ENCODE results near the gene CBLL1. TPM values are rescaled to one million over a fixed set of nuclear protein-coding genes. Genes with fewer than 3 reads are reported as not detected.

The CBLL1 gene
- total and polyA plus RNA-seq, 3 donors from 2014 or later: 29.2 to 58.1 (median 42.6) TPM

DNA sequence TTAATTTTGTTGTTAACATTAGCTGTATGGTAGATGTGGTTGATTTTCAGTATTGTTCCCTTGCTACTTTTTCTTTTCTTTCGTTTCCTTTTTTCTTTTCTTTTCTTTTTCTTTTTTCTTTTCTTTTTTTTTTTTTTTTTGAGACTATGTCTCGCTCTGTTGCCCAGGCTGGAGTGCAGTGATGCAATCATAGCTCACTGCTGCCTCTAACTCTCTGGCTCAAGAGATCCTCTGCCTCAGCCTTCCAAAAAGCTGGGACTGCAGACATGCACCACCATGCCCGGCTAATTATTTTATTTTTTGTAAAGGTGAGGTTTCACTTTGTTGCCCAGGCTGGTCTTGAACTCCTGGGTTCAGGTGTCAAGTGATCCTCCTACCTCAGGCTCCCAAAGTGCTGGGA is 44.7 kb downstream of the CBLL1 start:
- WGBS, 2 donors: 78 to 85% methylated on average over 3 of the region's 3 CpGs
- H3K27ac ChIP-seq: no peak overlapping the region
- H3K27me3 ChIP-seq: no peaks in the 10 kb centered on the region
- H3K4me1 ChIP-seq: no peaks in the 10 kb centered on the region
- no peaks in the 10 kb centered on the region for H3K36me3 ChIP-seq (ENCODE audit: low read depth, missing control alignments)
- no peak for TF ChIP-seq POLR2A (IDR thresholded peaks at IDR 0.05)
- TF ChIP-seq, protein P1, sequence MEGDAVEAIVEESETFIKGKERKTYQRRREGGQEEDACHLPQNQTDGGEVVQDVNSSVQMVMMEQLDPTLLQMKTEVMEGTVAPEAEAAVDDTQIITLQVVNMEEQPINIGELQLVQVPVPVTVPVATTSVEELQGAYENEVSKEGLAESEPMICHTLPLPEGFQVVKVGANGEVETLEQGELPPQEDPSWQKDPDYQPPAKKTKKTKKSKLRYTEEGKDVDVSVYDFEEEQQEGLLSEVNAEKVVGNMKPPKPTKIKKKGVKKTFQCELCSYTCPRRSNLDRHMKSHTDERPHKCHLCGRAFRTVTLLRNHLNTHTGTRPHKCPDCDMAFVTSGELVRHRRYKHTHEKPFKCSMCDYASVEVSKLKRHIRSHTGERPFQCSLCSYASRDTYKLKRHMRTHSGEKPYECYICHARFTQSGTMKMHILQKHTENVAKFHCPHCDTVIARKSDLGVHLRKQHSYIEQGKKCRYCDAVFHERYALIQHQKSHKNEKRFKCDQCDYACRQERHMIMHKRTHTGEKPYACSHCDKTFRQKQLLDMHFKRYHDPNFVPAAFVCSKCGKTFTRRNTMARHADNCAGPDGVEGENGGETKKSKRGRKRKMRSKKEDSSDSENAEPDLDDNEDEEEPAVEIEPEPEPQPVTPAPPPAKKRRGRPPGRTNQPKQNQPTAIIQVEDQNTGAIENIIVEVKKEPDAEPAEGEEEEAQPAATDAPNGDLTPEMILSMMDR (IDR thresholded peaks at IDR 0.05): no peak
- H3K4me3 ChIP-seq: no peak overlapping the region
- H3K9me3 ChIP-seq: no peaks in the 10 kb centered on the region
- intact Hi-C loops (cut with DNase I; ENCODE audit: low total_unique reads): no loop called here
- no peak for DNase-seq

DNA sequence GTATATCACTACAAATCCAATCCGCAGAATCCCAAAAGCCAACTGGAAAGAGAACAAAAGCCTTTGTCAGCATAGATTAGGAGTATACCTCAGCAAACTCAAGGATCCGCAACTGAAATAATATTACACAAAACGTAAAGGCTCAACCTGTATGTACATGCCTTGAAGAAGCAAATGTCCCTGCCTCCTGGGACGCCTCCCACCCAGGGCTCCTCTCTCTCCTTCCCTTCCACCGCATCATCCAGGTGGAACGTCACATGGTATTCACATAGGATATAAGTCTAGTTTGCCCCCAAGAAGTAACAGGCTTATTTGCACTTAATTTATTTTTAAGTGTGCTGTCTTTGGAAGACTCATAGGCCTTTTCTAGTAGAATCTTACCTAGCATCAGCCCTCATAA is 45.7 kb downstream of the CBLL1 start:
- H3K4me1 ChIP-seq: no peaks in the 10 kb centered on the region
- no peaks in the 10 kb centered on the region for H3K36me3 ChIP-seq (ENCODE audit: low read depth, missing control alignments)
- DNase-seq: no peak
- no peak overlapping the region for H3K27ac ChIP-seq
- intact Hi-C loops (cut with DNase I; ENCODE audit: low total_unique reads): no loop called here
- H3K9me3 ChIP-seq: no peaks in the 10 kb centered on the region
- H3K4me3 ChIP-seq: no peak overlapping the region
- TF ChIP-seq, protein P1 (IDR thresholded peaks at IDR 0.05): no peak
- no peak for TF ChIP-seq POLR2A (IDR thresholded peaks at IDR 0.05)
- no peaks in the 10 kb centered on the region for H3K27me3 ChIP-seq
- 93 to 95% methylated on average over 6 of the region's 6 CpGs for WGBS, 2 donors

DNA sequence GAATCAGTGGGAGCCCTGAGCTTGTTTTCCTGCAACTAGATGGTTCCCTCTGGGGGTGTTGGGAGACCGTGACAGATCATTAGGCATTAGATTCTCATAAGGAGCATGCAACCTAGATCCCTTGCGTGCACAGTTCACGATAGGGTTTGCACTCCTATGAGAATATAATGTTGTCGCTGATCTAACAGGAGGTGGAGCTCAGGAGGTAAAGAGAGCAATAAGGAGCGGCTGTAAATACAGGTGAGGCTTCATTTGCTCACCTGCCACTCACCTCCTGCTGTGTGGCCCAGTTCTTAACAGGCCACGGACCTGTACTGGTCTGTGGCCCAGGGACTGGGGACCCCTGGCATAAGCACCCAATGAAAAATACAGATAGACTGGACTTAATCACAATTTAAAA is 48.4 kb downstream of the CBLL1 start:
- WGBS, 2 donors: 84 to 92% methylated on average over 6 of the region's 6 CpGs

DNA sequence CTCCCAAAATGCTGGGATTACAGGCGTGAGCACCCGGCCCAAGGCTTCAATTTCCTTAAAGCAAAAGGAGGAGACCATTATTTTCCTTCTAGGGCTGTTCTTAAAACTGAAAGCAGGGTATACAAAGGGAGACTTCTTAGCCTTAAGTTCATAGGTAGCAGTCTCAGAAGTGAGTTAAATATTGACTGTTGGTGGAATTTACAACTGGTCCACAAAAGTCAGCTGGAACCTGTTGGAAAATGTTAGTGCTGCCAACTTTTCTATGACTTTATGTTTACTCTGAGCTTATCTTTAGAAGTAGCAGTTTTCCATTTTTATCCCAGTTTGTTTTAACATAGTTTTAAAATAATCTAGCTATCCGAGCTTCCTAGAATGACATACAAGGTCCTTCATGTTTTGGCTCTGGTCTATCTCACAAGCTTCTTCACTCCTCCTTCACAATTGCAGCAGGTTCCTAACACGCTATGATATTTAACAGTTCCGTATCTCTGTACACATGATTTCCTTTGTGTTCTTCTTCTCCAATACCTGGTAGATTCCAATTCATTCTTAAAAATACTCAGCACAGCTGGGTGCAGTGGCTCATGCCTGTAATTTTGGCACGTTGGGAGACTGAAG is 55.8 kb downstream of the CBLL1 start:
- H3K4me3 ChIP-seq: no peak overlapping the region
- intact Hi-C loops (cut with DNase I; ENCODE audit: low total_unique reads): no loop called here
- H3K27ac ChIP-seq: peak overlapping the region in 1 of 2 donors; percentile 45
- TF ChIP-seq, protein P1 (IDR thresholded peaks at IDR 0.05): no peak
- TF ChIP-seq POLR2A (IDR thresholded peaks at IDR 0.05): no peak
- H3K36me3 ChIP-seq (ENCODE audit: low read depth, missing control alignments): no peaks in the 10 kb centered on the region
- WGBS, 2 donors: 44 to 47% methylated on average over 6 of the region's 6 CpGs
- no peaks in the 10 kb centered on the region for H3K9me3 ChIP-seq
- no peak for DNase-seq
- no peaks in the 10 kb centered on the region for H3K4me1 ChIP-seq
- no peaks in the 10 kb centered on the region for H3K27me3 ChIP-seq

More for the DNA sequence above, 48.4 kb downstream of the CBLL1 start:
- no peak for DNase-seq
- Histone ChIP-seq H3K4me1 (no peaks in the 10 kb centered on the region), H3K36me3 (ENCODE audit: low read depth, missing control alignments) (no peaks in the 10 kb centered on the region), H3K9me3 (no peaks in the 10 kb centered on the region), H3K4me3 (no peak overlapping the region), H3K27ac (no peak overlapping the region), H3K27me3 (no peaks in the 10 kb centered on the region)
- intact Hi-C loops (cut with DNase I; ENCODE audit: low total_unique reads): no loop called here
- TF ChIP-seq, protein P1 (IDR thresholded peaks at IDR 0.05): no peak
- TF ChIP-seq POLR2A (IDR thresholded peaks at IDR 0.05): no peak

DNA sequence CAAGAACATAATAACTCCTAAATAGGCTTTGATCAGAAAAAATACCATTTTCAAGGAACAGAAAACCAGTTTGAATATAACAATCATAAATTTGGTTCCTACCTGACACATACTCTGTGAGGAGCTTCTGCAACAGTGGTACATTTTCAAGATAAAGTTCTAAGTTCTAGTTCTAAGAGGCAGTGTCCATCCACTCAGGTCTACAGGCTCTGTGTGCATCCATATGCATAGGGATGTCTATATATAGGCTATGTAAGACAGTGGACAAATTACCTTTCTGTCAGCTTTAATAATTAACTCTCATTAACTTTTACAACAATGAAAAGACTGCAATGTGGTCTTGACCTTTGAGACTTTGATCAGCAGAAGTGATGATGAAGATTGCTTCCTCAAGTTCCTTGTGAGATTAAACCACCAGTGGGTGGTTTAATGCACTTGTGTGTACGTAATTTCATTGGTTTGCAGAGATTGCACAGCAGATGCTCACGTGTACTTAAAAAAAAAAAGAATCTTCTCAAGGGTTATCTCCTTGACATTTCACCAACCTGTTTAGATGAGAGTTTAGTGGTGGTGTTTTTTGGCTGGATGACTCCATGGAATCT is 59.2 kb downstream of the CBLL1 start, which contains the start of gene SLC26A3:
TSS of gene SLC26A3 (minus strand) at position 215 of the 602 bp plus-strand sequence. CDS start 8,714 bp downstream, outside the sequence.
- WGBS, 2 donors: 78 to 84% methylated on average over 2 of the region's 2 CpGs
- no peaks in the 10 kb centered on the region for H3K9me3 ChIP-seq
- no peaks in the 10 kb centered on the region for H3K27me3 ChIP-seq
- no peaks in the 10 kb centered on the region for H3K36me3 ChIP-seq (ENCODE audit: low read depth, missing control alignments)
- DNase-seq: no peak
- intact Hi-C loops (cut with DNase I; ENCODE audit: low total_unique reads): no loop called here
- H3K4me3 ChIP-seq: no peak within 1 kb of the TSS
- TF ChIP-seq, protein P1 (IDR thresholded peaks at IDR 0.05): no peak
- TF ChIP-seq POLR2A (IDR thresholded peaks at IDR 0.05): no peak
- H3K27ac ChIP-seq: no peak within 1 kb of the TSS
- no peaks in the 10 kb centered on the region for H3K4me1 ChIP-seq

Measured in testis (tissue), 3 donors.